ENCODE data around the gene PAPLN.

Gene PAPLN

GRCh38 chr14:73232984-73233383 lies 4.3 kb upstream of the PAPLN start:
- no peak for DNase-seq

- DNase-seq: no peak
Observed at GRCh38 chr14:73233564-73233963, 3.7 kb upstream of the PAPLN start.

- no peak for DNase-seq
Observed at GRCh38 chr14:73234029-73234428, 3.3 kb upstream of the PAPLN start.

GRCh38 chr14:73234586-73235394 lies 2.5 kb upstream of the PAPLN start:
- DNase-seq: no peak

DNA sequence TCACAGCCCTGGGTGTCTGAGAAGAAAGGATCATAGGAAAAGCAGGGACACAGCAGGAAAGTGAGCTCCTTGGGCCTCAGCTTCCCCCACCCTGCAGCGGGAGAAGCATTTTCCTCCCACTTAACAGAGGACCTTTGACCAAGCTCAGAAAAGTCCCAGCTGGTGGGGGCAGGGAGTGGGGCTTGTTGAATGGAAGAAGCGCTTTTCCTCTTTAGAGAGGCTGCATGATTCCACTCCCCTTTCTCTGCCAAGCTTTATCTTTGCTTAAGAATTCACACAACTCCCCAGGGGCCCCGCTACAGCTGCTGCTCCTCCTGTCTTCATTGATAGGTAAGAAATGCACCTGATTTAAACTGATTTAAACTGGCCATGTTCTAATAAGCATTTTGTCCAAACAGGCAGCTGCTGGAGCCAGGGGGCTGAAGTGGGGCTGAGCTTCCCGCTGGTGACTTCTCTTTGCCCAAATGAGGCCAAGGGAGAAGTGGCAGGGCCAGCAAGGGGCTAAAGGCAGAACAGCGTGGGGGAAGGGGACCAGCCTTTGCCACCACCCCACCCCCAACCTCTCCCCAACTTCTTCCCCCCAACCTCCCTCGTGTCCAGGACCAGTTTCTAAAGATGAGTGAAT lies 1.7 kb upstream of the PAPLN start:
- DNase-seq: no peak

DNA sequence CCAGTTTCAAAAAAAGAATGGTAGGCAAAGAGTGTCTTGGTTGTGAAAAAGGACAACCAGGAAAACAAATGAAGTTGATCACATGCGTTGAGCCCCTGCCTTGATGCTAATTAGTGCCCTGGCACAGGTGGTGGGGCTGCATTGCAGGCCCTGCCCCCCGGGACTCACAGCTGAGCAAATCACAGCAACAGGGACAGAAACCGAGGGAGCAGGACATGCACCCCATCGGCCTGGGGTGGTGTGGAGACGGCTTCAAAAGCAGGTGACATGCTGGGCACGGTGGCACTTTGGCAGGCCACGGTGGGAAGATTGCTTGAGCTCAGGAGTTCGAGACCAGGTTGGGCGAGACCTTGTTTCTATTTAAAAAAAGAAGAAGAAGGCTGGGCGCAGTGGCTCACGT lies 1.1 kb upstream of the PAPLN start:
- DNase-seq: no peak

DNA sequence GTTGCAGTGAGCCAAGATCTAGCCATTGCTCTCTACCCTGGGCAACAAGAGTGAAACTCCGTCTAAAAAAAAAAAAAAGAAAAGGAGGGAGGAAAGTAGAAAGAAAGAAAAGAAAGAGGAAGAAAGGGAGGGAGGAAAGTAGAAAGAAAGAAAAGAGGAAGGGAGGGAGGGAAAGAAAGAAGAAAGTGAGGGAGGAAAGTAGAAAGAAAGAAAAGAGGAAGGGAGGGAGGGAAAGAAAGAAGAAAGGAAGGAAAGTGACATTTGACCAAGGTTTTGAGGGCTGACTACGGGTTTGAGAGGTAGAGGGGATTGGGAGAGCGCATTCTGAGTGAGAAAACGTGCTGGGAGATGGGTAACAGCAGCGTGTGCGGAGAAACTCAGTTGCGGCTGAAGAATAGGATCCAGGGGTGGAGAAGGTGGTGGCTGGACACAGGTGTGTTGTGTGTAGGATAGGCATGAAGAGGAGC lies 521 bp upstream of the PAPLN start:
- DNase-seq: no peak

GRCh38 chr14:73237786-73238423 lies 599 bp downstream of the PAPLN start:
- no peak for DNase-seq

GRCh38 chr14:73238424-73238852 lies 1.1 kb downstream of the PAPLN start:
- DNase-seq: peak; percentile 24 to 40

GRCh38 chr14:73238941-73239340 lies 1.6 kb downstream of the PAPLN start:
- DNase-seq: no peak

DNA sequence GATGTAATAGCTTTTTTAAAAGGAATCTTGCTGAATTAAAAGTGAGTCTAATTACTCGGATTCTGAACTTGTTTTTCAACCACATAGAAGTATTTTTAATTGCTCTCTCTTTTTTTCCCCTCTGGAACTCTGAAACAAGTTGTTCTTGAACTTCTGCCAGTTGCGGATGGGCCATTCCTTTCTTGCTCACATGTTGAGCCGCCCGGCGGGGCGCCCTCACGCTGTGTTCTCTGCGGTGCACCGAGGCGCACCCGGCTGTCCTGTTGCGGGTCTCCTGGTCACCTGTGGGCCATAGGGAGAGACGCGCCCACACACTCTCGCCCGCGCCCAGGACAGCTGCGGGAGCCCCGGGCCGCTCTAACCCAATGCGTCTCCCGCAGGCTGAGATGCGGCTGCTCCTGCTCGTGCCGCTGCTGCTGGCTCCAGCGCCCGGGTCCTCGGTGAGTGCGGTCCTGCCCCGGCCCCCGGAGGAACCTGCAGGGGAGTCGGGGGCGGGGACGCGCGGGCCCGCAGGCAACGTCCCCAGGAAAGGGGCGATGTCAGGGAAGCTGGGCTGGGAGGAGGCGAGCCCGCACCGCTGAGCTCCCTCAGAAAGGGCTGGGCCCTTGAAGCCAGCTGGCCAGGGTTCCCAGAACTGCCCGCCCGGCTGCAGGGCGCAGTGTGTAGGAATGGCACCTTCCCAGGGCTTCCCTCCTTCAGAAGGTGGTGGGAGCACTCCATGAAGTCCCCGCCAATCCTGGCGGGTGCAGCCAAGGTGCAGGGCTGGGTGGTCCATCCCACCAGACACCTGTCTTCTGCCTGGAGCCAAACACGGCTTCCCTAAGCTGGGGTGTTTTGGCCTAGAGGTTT lies 2.3 kb downstream of the PAPLN start:
- no peak for DNase-seq

GRCh38 chr14:73240816-73241480 lies 3.6 kb downstream of the PAPLN start:
- DNase-seq: peak; percentile 23 to 38

DNA sequence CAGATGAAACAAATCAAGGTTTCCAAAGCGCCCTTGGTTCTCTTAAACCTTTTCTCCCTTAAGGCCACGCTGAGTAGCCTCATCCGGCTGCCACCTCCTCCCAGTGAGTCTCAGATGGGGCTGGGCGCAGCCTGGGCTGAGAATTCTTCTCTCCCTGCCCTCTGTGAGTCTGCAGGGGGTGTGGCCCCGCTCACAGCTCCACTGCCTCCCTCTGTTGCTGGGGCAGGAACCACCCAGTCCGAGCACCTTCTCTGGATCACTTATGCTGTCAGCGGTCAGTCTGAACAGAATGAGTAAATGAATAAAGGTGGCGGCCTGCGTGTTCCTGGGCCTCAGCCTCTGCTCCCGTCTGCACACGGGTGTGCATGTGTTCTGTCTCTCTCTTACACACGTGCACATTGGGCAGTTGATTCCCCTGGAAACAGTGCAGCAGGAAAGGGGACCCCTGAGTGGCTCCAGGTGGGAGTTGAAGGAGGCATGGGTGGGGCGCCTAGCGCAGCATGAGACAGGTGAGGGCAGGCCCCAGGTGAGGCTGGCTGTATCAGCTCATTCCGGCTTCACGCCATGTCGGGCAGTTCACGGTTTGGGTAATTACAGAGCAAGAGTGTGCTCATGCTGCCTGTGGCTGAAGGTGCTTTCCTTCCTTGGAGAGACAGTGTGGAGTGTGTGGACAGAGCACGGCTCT lies 4.3 kb downstream of the PAPLN start:
- DNase-seq: no peak

DNA sequence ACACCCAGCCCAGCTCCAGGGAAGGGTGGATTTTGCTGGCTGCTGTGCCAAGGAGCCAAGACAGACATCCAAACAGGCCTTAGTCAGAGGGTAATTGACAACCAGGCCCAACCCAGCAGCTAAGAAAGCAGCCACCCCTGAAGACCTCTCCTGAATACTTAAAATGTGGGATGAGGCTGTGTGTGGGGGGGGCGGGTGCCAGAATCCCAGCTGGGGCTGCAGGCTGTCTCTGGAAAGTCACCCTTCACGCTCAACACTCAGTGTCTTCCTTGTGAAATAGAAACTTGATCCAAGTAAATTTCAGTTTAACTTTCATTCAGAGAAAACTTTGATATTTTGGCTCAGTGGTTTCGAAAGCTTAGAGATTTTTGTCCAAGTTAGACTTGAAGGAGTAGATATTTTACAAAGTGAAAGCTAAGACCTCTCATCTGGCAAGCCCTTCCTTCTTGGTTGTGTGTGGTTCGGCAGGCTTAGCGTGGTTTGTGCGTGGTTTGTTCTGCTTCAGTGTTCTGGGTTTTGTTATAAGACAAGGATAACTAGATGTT lies 5.1 kb downstream of the PAPLN start:
- no peak for DNase-seq

DNA sequence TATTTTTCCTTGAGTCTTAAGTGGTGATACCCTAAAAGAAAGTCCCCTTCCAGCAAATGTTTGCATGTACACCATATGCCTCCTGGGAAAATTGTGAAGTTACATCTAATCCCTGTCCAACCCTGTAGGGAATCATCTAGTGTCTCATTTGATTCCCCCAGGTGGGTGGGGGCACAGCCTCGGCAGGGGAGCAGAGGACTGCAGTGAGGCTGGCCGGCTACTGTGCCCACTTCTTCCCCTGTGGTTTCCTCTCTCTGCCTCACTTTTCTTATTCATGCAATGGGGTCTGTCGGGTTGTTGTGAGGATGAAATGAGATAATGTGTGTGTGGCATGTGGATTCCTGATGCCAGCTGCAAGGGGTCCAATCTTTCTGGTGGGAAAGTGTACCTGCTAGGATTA lies 6.0 kb downstream of the PAPLN start:
- no peak for DNase-seq

- DNase-seq: no peak
Observed at GRCh38 chr14:73243748-73244147, 6.4 kb downstream of the PAPLN start.

DNA sequence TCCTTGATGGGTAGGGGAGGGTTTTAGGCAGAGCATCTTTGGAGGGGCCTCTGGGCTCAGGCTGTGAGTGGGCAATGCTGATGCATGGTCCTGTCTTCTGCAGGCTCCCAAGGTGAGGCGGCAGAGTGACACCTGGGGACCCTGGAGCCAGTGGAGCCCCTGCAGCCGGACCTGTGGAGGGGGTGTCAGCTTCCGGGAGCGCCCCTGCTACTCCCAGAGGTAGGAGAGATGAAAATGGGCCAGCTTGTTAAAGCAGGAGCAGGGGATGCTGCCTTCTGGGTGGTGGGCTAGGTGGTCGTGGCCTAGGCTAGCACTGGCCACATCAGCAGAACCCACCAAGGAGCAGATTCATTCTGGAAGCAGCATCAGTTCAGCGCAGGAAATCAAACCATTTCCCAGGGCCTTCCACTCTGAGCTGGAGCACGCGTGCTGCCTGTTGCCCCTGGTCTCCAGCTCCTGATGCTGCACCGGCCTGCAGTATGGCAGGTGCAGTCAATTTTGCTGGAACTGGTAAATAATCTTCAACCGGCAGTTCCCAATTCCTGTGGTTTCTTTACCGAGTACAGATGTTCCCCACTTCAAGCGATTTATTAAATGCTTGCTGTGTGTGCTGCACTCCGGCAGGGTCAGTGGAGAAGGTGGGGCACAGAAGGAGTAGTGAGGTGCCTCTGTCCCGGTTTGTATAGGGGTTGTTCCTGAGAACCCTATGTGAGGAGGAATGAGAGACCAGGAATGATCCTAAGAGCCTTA lies 7.4 kb downstream of the PAPLN start:
- no peak for DNase-seq

DNA sequence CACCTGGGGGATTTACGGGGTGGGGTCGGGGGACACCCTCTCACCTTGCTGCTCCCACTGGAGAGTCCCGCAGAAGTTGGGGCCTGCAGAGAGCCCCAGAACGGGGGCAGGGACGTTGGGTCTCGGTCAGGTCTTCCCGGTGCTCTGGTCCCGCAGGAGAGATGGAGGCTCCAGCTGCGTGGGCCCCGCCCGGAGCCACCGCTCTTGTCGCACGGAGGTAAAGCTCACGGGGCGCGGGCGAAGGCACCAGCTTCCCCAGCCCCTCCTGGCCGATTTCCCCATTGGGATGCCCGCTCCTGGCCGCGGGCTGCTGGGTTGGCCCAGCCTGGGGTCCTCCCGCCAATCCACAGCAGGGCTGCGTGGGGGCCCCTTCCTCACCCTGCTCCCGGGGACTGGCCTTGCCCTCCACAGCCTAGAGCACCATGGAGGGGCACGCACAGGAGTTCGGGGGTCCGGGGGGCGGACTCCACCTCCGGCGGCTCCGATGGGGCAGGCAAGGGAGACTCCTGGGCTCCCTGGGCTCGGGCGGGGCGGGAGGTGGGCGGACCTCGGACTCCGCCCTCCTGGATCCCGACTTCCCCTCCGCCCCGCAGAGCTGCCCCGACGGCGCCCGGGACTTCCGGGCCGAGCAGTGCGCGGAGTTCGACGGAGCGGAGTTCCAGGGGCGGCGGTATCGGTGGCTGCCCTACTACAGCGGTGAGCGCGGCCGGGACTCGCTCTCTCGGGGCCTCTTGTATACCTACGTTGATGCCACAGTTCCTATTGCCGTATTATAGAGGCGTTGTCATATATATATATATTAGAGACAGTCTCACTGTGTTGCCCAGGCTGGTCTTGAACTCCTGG lies 8.4 kb downstream of the PAPLN start:
- DNase-seq: peak; percentile 65 to 68

- DNase-seq: no peak
Observed at GRCh38 chr14:73246387-73247150, 9.3 kb downstream of the PAPLN start.
